GM15510 (cell line): ENCODE measurements around the gene FIGNL2.

Experiments used
- POLR2A ChIP-seq: IDR thresholded peaks from 3 replicates; pipeline ENCODE4 v1.6.1; 2011; ENCODE audit warnings: borderline replicate concordance; ENCODE audit not compliant: insufficient read length; ENCODE audit errors: extremely low read depth

Gene FIGNL2

GRCh38 chr12:51850081-51850964 is 1.8 kb upstream of the FIGNL2 start:
- no peak for TF ChIP-seq POLR2A

GRCh38 chr12:51848841-51849735 is 570 bp upstream of the FIGNL2 start:
- TF ChIP-seq POLR2A = no peak

GRCh38 chr12:51847643-51848325 is 734 bp downstream of the FIGNL2 start:
- no peak for TF ChIP-seq POLR2A

- no peak for TF ChIP-seq POLR2A
Observed at GRCh38 chr12:51846911-51847642, 1.4 kb downstream of the FIGNL2 start.

- no peak for TF ChIP-seq POLR2A
Observed at GRCh38 chr12:51846271-51846691, 2.2 kb downstream of the FIGNL2 start.

GRCh38 chr12:51845482-51845881 is 3.0 kb downstream of the FIGNL2 start:
- TF ChIP-seq POLR2A = no peak

GRCh38 chr12:51844854-51845253 is 3.7 kb downstream of the FIGNL2 start:
- TF ChIP-seq POLR2A = no peak

GRCh38 chr12:51841727-51842126 is 6.8 kb downstream of the FIGNL2 start:
- no peak for TF ChIP-seq POLR2A

- TF ChIP-seq POLR2A = no peak
Observed at GRCh38 chr12:51840966-51841365, 7.6 kb downstream of the FIGNL2 start.

- TF ChIP-seq POLR2A = no peak
Observed at GRCh38 chr12:51839310-51839947, 9.1 kb downstream of the FIGNL2 start.

- TF ChIP-seq POLR2A = no peak
Observed at GRCh38 chr12:51838762-51839161, 9.8 kb downstream of the FIGNL2 start.

- no peak for TF ChIP-seq POLR2A
Observed at GRCh38 chr12:51838036-51838435, 10.5 kb downstream of the FIGNL2 start.

GRCh38 chr12:51837286-51837685 is 11.2 kb downstream of the FIGNL2 start:
- TF ChIP-seq POLR2A = no peak

- no peak for TF ChIP-seq POLR2A
Observed at GRCh38 chr12:51836827-51837173, 11.7 kb downstream of the FIGNL2 start.
